B cell (primary cell): ENCODE data around the gene PLXDC1. TPM values are rescaled to one million over a fixed set of nuclear protein-coding genes. Genes with fewer than 3 reads are reported as not detected.

ENCODE experiments used
- ATAC-seq: fragments of 200-7000 bp; cut with Tn5 transposase; one replicate; pipeline ENCODE4 v1.10.0; 2021; ENCODE audit warnings: low read depth, mild to moderate bottlenecking, moderate number of reproducible peaks, moderate library complexity
- CTCF ChIA-PET: fragments of 350-600 bp; sonication (Branson Sonifier 250); formaldehyde crosslinking; loops from one replicate; lab custom pipeline; 2021; ENCODE audit warnings: antibody characterized with exemption, inconsistent platforms; lab: Charles Lee
- POLR2A ChIA-PET: fragments of 350-600 bp; sonication (Branson Sonifier 250); formaldehyde crosslinking; loops from one replicate; lab custom pipeline; 2021; ENCODE audit warnings: antibody characterized with exemption; lab: Charles Lee
- DNase-seq: peaks from one replicate; pipeline ENCODE4 v3.0.0; 2013
- H2AFZ ChIP-seq: 2 replicates; pipeline ENCODE4 v1.6.1; 2012; ENCODE audit warnings: mild to moderate bottlenecking, low read depth, low read length; ENCODE audit not compliant: insufficient read depth, poor library complexity, severe bottlenecking
- H3K27ac ChIP-seq, 2 donors: 1 replicate in 1 of 2; 2 replicates in 1 of 2; pipeline ENCODE4 v1.5.1; 2012 to 2013; ENCODE audit warnings: low read length in 2 of 2, mild to moderate bottlenecking in 2 of 2, moderate library complexity in 1 of 2
- H3K27me3 ChIP-seq, 4 experiments: fragments of 200-600 bp in 1 of 4; sonication (generic) in 1 of 4; replicated peaks in 1 of 4; 1 replicate in 2 of 4; 2 replicates in 2 of 4; pipeline versions ENCODE4 v1.6.1 to v1.7.0; 2013 to 2016; ENCODE audit warnings: low read length in 3 of 4, mild to moderate bottlenecking in 2 of 4, mixed read lengths in 1 of 4, moderate library complexity in 1 of 4; ENCODE audit not compliant: insufficient read depth in 4 of 4, control insufficient read depth in 3 of 4; ENCODE audit errors: control extremely low read depth in 1 of 4
- H3K36me3 ChIP-seq, 2 experiments: replicated peaks in 1 of 2; 1 replicate in 1 of 2; 2 replicates in 1 of 2; pipeline versions ENCODE4 v1.6.1 to v1.7.1; 2013; ENCODE audit warnings: low read length in 1 of 2; ENCODE audit not compliant: insufficient read depth in 2 of 2, control insufficient read depth in 1 of 2; ENCODE audit errors: control extremely low read depth in 1 of 2, extremely low read depth in 1 of 2
- H3K4me1 ChIP-seq, 2 donors: fragments of 200-600 bp in 1 of 2; sonication (generic) in 1 of 2; 1 replicate in 1 of 2; 2 replicates in 1 of 2; pipeline versions ENCODE4 v1.5.1 to v1.6.1; 2013 to 2017; ENCODE audit warnings: low read length in 2 of 2; ENCODE audit not compliant: control insufficient read depth in 2 of 2, insufficient read depth in 2 of 2
- H3K4me2 ChIP-seq: replicated peaks from 2 replicates; pipeline ENCODE3; 2012; ENCODE audit warnings: mild to moderate bottlenecking, low read depth, low read length; ENCODE audit not compliant: poor library complexity, severe bottlenecking
- H3K4me3 ChIP-seq, 5 experiments: fragments of 200-600 bp in 1 of 5; sonication (generic) in 1 of 5; 1 replicate in 3 of 5; 2 replicates in 2 of 5; pipeline versions ENCODE4 v1.5.1 to v1.7.0; 2011 to 2016; ENCODE audit warnings: low read length in 4 of 5, mild to moderate bottlenecking in 4 of 5, low read depth in 2 of 5, control low read depth in 1 of 5, moderate library complexity in 1 of 5; ENCODE audit not compliant: insufficient read depth in 1 of 5; ENCODE audit errors: control extremely low read depth in 1 of 5, extremely low read depth in 1 of 5
- H3K79me2 ChIP-seq: fragments of 200-600 bp; sonication (generic); one replicate; pipeline ENCODE4 v1.6.0; 2016; ENCODE audit warnings: low read length; ENCODE audit not compliant: control insufficient read depth, insufficient read depth
- H3K9ac ChIP-seq: fragments of 200-600 bp; sonication (generic); 2 replicates; pipeline ENCODE4 v1.6.1; 2017; ENCODE audit warnings: mild to moderate bottlenecking, low read length, moderate library complexity
- H3K9me3 ChIP-seq, 3 donors: one replicate each; pipeline versions ENCODE4 v1.6.1 to v1.7.1; 2013; ENCODE audit warnings: low read length in 2 of 3; ENCODE audit not compliant: control insufficient read depth in 2 of 3, insufficient read depth in 1 of 3; ENCODE audit errors: control extremely low read depth in 1 of 3
- H4K20me1 ChIP-seq: 2 replicates; pipeline ENCODE4 v1.6.0; 2012; ENCODE audit warnings: mild to moderate bottlenecking, low read length; ENCODE audit not compliant: insufficient read depth, control insufficient read depth, poor library complexity, severe bottlenecking
- H3K27ac Mint-ChIP-seq: one replicate; pipeline ENCODE4 v1.8.0; 2021; ENCODE audit warnings: mixed read lengths
- H3K27me3 Mint-ChIP-seq: one replicate; pipeline ENCODE4 v1.8.0; 2021; ENCODE audit warnings: mixed read lengths
- H3K4me1 Mint-ChIP-seq: one replicate; pipeline ENCODE4 v1.8.0; 2021; ENCODE audit warnings: mixed read lengths
- H3K4me3 Mint-ChIP-seq: one replicate; pipeline ENCODE4 v1.8.0; 2021; ENCODE audit warnings: mixed read lengths
- H3K9me3 Mint-ChIP-seq: one replicate; pipeline ENCODE4 v1.8.0; 2022; ENCODE audit warnings: mixed read lengths; ENCODE audit not compliant: insufficient read depth
- CTCF ChIP-seq: fragments of 200-600 bp; IDR thresholded peaks from one replicate; pipeline ENCODE4 v1.8.0; 2022; ENCODE audit warnings: antibody characterized with exemption, mild to moderate bottlenecking
- EZH2 ChIP-seq: IDR thresholded peaks from 2 replicates; pipeline ENCODE4 v1.6.1; 2012; ENCODE audit warnings: borderline replicate concordance, low read depth, mild to moderate bottlenecking, moderate library complexity, low read length; ENCODE audit not compliant: insufficient read depth, poor library complexity, severe bottlenecking
- WGBS: methylation state at CpG from one replicate; pipeline ENCODE4 v1.1.5; 2013; ENCODE audit warnings: missing lambda C conversion rate; ENCODE audit not compliant: insufficient coverage; 5-methylcytosine and 5-hydroxymethylcytosine counted together
- intact Hi-C: fragments of 100-400 bp; cut with micrococcal nuclease; formaldehyde crosslinking; loops from one replicate; pipeline ENCODE4 v1.10.0; 2022
- polyA plus RNA-seq: library from polyadenylated mRNA; depleted of rRNA; stranded (reverse); fragments of >200 nt; gene quantifications from 2 replicates; pipeline ENCODE4 v1.2.3, GENCODE V29; 2012
- total RNA-seq, 2 donors: library from RNA; stranded (reverse); fragments of 120-200 nt in 1 of 2; gene quantifications; 1 replicate in 1 of 2; 2 replicates in 1 of 2; pipeline versions ENCODE4 v1.2.3 to v1.2.4, GENCODE V29; 2013 to 2022

PLXDC1 gene
- total and polyA plus RNA-seq, 2 donors (not counting 1 experiment from before 2014, with no cell fraction given): 0.69 TPM; not detected in 1

DNA sequence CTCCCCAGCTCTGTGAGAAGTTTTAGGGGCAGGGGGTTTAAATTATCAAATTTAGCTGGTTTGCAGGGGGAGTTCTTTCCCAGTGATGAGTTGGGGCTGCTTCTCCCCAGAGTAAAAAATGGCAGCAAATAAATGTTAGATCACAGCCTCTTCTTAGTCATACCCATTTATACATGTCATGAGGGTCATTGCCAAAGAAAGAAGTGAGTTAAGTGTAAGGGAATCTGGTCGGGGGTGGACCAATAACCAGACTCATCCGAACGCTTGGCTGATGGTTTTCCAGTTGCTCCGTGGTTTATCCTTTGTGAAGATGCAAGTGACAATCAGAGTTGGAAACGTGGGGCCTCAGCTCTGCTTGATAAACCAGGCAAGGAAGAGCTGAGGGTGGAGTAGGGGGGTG lies 87.1 kb downstream of the PLXDC1 start:
- intact Hi-C loops: no loop called here
- Mint-ChIP-seq H3K27me3 (peaks cover 2% of the 10 kb centered on the region), H3K4me3 (no peak overlapping the region), H3K4me1 (no peaks in the 10 kb centered on the region), H3K9me3 (no peaks in the 10 kb centered on the region), H3K27ac (no peak overlapping the region)
- Histone ChIP-seq H3K36me3 (no peaks in the 10 kb centered on the region), H3K4me3 (no peak overlapping the region), H4K20me1 (no peaks in the 10 kb centered on the region), H3K4me1 (peaks cover 0 to 2% of the 10 kb centered on the region in 2 donors), H3K9ac (no peak overlapping the region), H3K27me3 (peaks cover 0 to 9% (median 0%) of the 10 kb centered on the region in 4 experiments), H2AFZ (no peak overlapping the region), H3K9me3 (no peaks in the 10 kb centered on the region), H3K27ac (no peak overlapping the region), H3K79me2 (no peaks in the 10 kb centered on the region), H3K4me2 (no peak overlapping the region)
- DNase-seq (no peak), ATAC-seq (no peak)
- ChIA-PET POLR2A (interaction anchor here (0.5 kb wide), 1 partner anchor 59 kb away, joined by 3 read pairs; no protein-coding TSS in a partner anchor), CTCF (interaction anchor here (0.8 to 2.1 kb wide), 3 partner anchors 19 to 101 kb away, joined by 3 to 8 read pairs (median 5); no protein-coding TSS in a partner anchor)
- WGBS: 85% methylated on average over 5 of the region's 5 CpGs
- no peak for TF ChIP-seq CTCF
- no peak for TF ChIP-seq EZH2

GRCh38 chr17:39063681-39064069 lies 87.8 kb downstream of the PLXDC1 start:
- no peaks in the 10 kb centered on the region for H3K27me3 Mint-ChIP-seq
- ATAC-seq (no peak), DNase-seq (no peak)
- WGBS: 100% methylated on average over 1 of the region's 1 CpG
- no peak overlapping the region for H3K4me3 Mint-ChIP-seq
- POLR2A ChIA-PET: no interaction called here
- Histone ChIP-seq H3K79me2 (no peaks in the 10 kb centered on the region), H3K27ac (no peak overlapping the region), H4K20me1 (no peaks in the 10 kb centered on the region), H3K9ac (no peak overlapping the region), H3K4me3 (no peak overlapping the region), H3K9me3 (no peaks in the 10 kb centered on the region), H3K27me3 (peaks cover 0 to 9% (median 0%) of the 10 kb centered on the region in 4 experiments), H3K4me1 (no peaks in the 10 kb centered on the region), H3K36me3 (no peaks in the 10 kb centered on the region), H3K4me2 (no peak overlapping the region), H2AFZ (no peak overlapping the region)
- no peak overlapping the region for H3K27ac Mint-ChIP-seq
- TF ChIP-seq CTCF: no peak
- TF ChIP-seq EZH2: no peak
- CTCF ChIA-PET: interaction anchor here (1.4 to 2.1 kb wide), 2 partner anchors 89 to 101 kb away, joined by 5 to 8 read pairs; no protein-coding TSS in a partner anchor
- H3K9me3 Mint-ChIP-seq: no peaks in the 10 kb centered on the region
- intact Hi-C loops: no loop called here
- H3K4me1 Mint-ChIP-seq: no peaks in the 10 kb centered on the region
